Kidney (tissue), 14 donors: ENCODE results near the gene SPATA2L. TPM values are rescaled to one million over a fixed set of nuclear protein-coding genes. Genes with fewer than 3 reads are reported as not detected.
A peak's percentile ranks its signal among the peaks of the same experiment; 100 is the strongest.

Experiments
- DNase-seq, 5 donors: peaks; one replicate each; pipeline ENCODE4 v3.0.0-alpha.2; 2013 to 2020
- FAIRE-seq: peaks from 2 replicates; lab custom pipeline; 2012; peaks lifted over from hg19 to GRCh38; lab: Jason Lieb, UNC
- H3K27ac ChIP-seq, 2 donors: one replicate each; pipeline ENCODE4 v1.7.0; 2013; ENCODE audit warnings: low read depth in 2 of 2, low read length in 2 of 2, inconsistent platforms in 1 of 2
- H3K27me3 ChIP-seq: one replicate; pipeline ENCODE4 v1.7.1; 2013; ENCODE audit warnings: low read length, inconsistent platforms; ENCODE audit not compliant: control insufficient read depth, insufficient read depth
- H3K36me3 ChIP-seq, 3 donors: one replicate each; pipeline versions ENCODE4 v1.7.0 to v1.7.1; 2013; ENCODE audit warnings: low read length in 3 of 3, control low read depth in 1 of 3, inconsistent platforms in 1 of 3; ENCODE audit not compliant: insufficient read depth in 3 of 3, control insufficient read depth in 2 of 3
- H3K4me1 ChIP-seq, 3 donors: one replicate each; pipeline versions ENCODE4 v1.7.0 to v1.7.1; 2013; ENCODE audit warnings: low read length in 3 of 3, inconsistent platforms in 1 of 3, low read depth in 1 of 3; ENCODE audit not compliant: control insufficient read depth in 2 of 3, insufficient read depth in 2 of 3
- H3K4me3 ChIP-seq, 3 donors: one replicate each; pipeline versions ENCODE4 v1.7.0 to v1.8.1; 2013; ENCODE audit warnings: low read length in 3 of 3, control low read depth in 1 of 3, inconsistent platforms in 1 of 3
- H3K9ac ChIP-seq, 3 donors: one replicate each; pipeline versions ENCODE4 v1.7.0 to v1.7.1; 2013; ENCODE audit warnings: low read length in 3 of 3, control low read depth in 1 of 3, inconsistent platforms in 1 of 3
- H3K9me3 ChIP-seq, 3 donors: one replicate each; pipeline versions ENCODE4 v1.7.0 to v1.7.1; 2013; ENCODE audit warnings: low read length in 3 of 3, control low read depth in 1 of 3, inconsistent platforms in 1 of 3; ENCODE audit not compliant: control insufficient read depth in 2 of 3, insufficient read depth in 1 of 3
- intact Hi-C: fragments of 100-400 bp; cut with DNase I; formaldehyde crosslinking; loops from one replicate; pipeline ENCODE4 v1.11.1; 2022
- polyA plus RNA-seq: library from polyadenylated mRNA; stranded (reverse); fragments of 350-450 nt; fragmentation: Illumina TruSeq; extraction: RNeasy Lipid Tissue Mini Kit (QIAGEN cat#74804); gene quantifications from one replicate; pipeline ENCODE4 v1.2.3, GENCODE V29; 2014; ENCODE audit warnings: low read depth, low replicate concordance; ENCODE audit not compliant: insufficient read depth
- total RNA-seq: library from RNA; stranded (reverse); fragmentation: NEBNext Ultra II Directional; extraction: Animal tissue kit (Norgen Biotek cat#: 25700); gene quantifications from one replicate; pipeline ENCODE4 v1.2.1, GENCODE V29; 2021
- TF ChIP-seq, protein P1 (sequence below): IDR thresholded peaks from 3 replicates; pipeline ENCODE4 v1.5.1; 2012; ENCODE audit warnings: mild to moderate bottlenecking, moderate library complexity, borderline replicate concordance; ENCODE audit not compliant: insufficient read depth; ENCODE audit errors: extremely low read depth
- donor health status: control.
- donor health status: control.
- donor health status: control.
- donor health status: control.
- donor health status: control.
- donor health status: DM: yes; HTN: yes; CAD: no.
- donor health status: Normal renal cell carcinoma (clear cell type).

Gene SPATA2L
- total and polyA plus RNA-seq, 2 donors from 2014 or later, result 12.6 to 15.1 TPM

DNA sequence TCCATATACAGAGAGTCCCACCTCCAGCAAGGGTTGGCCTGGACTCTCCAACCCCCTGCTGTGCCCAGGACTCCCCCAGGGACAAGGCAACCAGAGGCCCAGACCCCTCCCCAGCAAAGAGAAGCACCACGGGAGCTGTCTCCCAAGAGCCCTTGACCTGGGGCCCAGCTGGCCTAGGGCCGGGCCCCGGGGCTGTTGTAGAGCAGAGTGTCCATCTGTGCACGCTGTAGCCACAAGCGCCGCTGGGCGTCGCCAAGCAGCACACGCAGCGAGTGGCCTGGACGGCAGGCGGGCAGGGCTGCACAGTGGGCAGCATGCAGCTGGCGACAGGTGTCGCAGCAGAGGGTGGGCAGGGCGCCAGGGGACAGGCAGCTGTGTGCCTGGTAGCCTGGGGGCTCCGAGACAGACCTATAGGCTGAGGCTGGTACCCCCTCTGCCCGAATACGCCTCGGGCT, 4.3 kb downstream of the SPATA2L start:
- FAIRE-seq (no peak), DNase-seq (no peak)
- intact Hi-C loops, result no loop called here
- Histone ChIP-seq H3K9ac (no peak overlapping the region), H3K36me3 (peaks cover 0 to 18% (median 5%) of the 10 kb centered on the region in 3 donors), H3K4me3 (no peak overlapping the region), H3K27me3 (no peaks in the 10 kb centered on the region), H3K9me3 (no peaks in the 10 kb centered on the region), H3K4me1 (peaks cover 0 to 12% (median 5%) of the 10 kb centered on the region in 3 donors), H3K27ac (no peak overlapping the region)
- TF ChIP-seq, protein P1, sequence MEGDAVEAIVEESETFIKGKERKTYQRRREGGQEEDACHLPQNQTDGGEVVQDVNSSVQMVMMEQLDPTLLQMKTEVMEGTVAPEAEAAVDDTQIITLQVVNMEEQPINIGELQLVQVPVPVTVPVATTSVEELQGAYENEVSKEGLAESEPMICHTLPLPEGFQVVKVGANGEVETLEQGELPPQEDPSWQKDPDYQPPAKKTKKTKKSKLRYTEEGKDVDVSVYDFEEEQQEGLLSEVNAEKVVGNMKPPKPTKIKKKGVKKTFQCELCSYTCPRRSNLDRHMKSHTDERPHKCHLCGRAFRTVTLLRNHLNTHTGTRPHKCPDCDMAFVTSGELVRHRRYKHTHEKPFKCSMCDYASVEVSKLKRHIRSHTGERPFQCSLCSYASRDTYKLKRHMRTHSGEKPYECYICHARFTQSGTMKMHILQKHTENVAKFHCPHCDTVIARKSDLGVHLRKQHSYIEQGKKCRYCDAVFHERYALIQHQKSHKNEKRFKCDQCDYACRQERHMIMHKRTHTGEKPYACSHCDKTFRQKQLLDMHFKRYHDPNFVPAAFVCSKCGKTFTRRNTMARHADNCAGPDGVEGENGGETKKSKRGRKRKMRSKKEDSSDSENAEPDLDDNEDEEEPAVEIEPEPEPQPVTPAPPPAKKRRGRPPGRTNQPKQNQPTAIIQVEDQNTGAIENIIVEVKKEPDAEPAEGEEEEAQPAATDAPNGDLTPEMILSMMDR, result no peak

DNA sequence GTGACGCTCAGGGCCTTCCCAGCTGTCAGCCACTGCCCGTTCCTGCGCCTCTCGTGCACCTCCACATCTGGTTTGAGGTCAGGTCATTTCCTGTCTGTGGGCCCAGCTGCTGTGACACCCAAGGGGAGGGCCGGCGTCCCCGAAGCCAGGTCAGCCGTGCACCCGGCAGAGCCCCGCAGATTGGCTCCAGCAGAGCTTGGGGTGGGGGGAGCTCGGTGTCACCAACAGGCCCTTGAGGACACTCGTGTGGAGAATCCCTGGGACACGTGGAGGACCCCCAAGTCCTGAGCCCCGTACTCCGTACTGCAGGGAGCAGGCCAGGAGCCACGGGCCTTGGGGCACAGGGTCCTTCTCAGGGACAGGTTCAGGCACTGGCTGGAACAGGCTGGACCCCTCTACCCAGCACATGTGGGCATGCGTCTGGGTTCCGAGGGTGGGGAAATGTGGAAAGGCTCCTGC, 4.8 kb downstream of the SPATA2L start:
- FAIRE-seq (no peak), DNase-seq (peak in 3 of 5 donors; percentile 30 to 80 (median 56))
- Histone ChIP-seq H3K4me1 (peaks cover 0 to 11% (median 5%) of the 10 kb centered on the region in 3 donors), H3K36me3 (peaks cover 0 to 22% (median 5%) of the 10 kb centered on the region in 3 donors), H3K4me3 (no peak overlapping the region), H3K9me3 (no peaks in the 10 kb centered on the region), H3K27me3 (no peaks in the 10 kb centered on the region), H3K9ac (no peak overlapping the region), H3K27ac (no peak overlapping the region)
- intact Hi-C loops, result no loop called here
- TF ChIP-seq, protein P1, result no peak

DNA sequence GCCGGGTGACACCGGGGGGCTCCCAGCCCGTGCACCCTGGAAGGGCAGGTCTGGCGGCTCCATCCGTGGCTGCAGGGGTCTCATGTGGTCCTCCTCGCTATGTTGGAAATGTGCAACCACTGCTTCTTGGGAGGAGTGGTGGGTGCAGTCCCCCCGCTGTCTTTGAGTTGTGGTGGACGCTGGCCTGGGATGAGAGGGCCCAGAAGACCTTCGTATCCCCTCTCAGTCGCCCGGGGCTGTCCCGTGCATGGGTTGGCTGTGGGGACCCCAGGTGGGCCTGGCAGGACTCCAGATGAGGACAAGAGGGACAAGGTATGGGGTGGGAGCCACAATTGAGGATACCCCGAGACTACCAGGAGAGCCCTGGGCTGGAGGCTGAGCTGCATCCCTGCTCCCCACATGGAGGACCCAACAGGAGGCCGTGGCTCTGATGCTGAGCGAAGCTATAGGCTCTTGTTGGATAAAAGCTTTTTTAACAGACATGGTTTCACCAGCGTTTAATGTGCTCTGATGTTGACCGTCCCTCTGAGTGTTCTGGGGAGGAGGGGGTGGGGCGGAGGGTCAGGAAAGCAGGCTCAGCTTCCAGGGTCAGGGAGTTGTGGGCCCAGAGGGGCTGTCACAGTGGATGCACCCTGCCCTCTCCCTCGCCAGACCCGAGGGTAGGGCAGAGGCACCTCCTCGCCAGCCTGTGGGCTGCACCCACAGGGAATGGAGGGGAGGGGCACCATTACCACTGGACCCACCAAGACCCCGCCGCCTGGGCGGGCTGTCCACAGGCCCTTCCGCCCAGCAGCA, 5.4 kb downstream of the SPATA2L start:
- intact Hi-C loops, result no loop called here
- H3K4me3 ChIP-seq, result no peak overlapping the region

More for the DNA sequence above, 5.4 kb downstream of the SPATA2L start:
- Histone ChIP-seq H3K27me3 (no peaks in the 10 kb centered on the region), H3K27ac (no peak overlapping the region), H3K4me1 (peaks cover 0 to 11% (median 5%) of the 10 kb centered on the region in 3 donors), H3K9ac (no peak overlapping the region), H3K36me3 (peaks cover 3 to 28% (median 10%) of the 10 kb centered on the region in 3 donors), H3K9me3 (no peaks in the 10 kb centered on the region)
- FAIRE-seq (no peak), DNase-seq (peak in 3 of 5 donors; percentile 33 to 72 (median 50))
- TF ChIP-seq, protein P1, result no peak
